ENCODE measurements around the gene LMO4. TPM values are rescaled to one million over a fixed set of nuclear protein-coding genes. Genes with fewer than 3 reads are reported as not detected.

Gene LMO4
- total RNA-seq, 4 donors from 2014 or later: 32.7 to 57.3 (median 52.1) TPM

GRCh38 chr1:87346130-87346814 is 17.6 kb downstream of the LMO4 start:
- H3K36me3 ChIP-seq: peaks cover 0 to 61% (median 7%) of the 10 kb centered on the region in 3 donors
- WGBS, 2 donors: 68 to 83% methylated on average over 7 to 8 of the region's 8 CpGs
- DNase-seq: no peak
- peak overlapping the region in 2 of 4 donors; percentile 2 to 8 for H3K27ac ChIP-seq
- intact Hi-C loops (cut with DNase I): no loop called here
- peaks cover 0 to 39% (median 11%) of the 10 kb centered on the region in 3 donors for H3K4me1 ChIP-seq
- no peaks in the 10 kb centered on the region for H3K27me3 ChIP-seq
- no peak overlapping the region for H3K4me3 ChIP-seq
- H3K9me3 ChIP-seq: no peaks in the 10 kb centered on the region
- TF ChIP-seq, protein P1, sequence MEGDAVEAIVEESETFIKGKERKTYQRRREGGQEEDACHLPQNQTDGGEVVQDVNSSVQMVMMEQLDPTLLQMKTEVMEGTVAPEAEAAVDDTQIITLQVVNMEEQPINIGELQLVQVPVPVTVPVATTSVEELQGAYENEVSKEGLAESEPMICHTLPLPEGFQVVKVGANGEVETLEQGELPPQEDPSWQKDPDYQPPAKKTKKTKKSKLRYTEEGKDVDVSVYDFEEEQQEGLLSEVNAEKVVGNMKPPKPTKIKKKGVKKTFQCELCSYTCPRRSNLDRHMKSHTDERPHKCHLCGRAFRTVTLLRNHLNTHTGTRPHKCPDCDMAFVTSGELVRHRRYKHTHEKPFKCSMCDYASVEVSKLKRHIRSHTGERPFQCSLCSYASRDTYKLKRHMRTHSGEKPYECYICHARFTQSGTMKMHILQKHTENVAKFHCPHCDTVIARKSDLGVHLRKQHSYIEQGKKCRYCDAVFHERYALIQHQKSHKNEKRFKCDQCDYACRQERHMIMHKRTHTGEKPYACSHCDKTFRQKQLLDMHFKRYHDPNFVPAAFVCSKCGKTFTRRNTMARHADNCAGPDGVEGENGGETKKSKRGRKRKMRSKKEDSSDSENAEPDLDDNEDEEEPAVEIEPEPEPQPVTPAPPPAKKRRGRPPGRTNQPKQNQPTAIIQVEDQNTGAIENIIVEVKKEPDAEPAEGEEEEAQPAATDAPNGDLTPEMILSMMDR (IDR thresholded peaks at IDR 0.05): no peak
- TF ChIP-seq POLR2A (IDR thresholded peaks at IDR 0.05): no peak

DNA sequence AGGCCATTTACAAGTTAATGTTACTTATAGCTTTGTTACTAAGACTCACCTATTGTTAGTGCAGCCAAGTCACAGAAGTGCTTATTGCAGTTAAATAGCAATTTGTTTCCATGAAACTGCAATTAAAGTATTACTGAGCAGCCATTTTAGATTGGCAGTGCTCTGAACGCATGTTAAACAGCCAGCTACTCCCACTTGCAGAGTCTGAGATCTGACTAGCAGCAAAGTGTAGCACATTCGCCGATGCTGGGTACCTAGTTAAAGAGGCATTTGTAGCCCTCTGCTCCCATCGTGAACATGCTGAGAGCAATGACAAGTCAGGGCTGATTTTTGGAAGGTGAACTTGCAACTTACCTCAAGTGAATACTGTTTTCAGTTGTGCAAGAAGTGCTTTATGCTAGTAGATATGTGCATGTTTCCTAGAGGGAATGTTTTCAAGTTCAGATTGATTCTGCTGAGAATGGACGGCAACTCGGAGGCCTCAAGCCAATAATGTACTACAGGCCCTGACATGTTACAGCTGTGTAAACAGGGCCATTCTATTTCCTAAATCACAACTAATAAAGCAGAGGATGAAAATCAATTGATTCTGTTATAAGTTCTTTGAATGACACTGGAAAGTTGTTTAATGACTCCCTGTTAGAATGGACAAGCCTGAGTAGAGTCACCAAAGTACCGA is 19.8 kb downstream of the LMO4 start:
- Histone ChIP-seq H3K9me3 (no peaks in the 10 kb centered on the region), H3K4me1 (peaks cover 0 to 26% (median 11%) of the 10 kb centered on the region in 3 donors), H3K4me3 (no peak overlapping the region), H3K27me3 (no peaks in the 10 kb centered on the region), H3K36me3 (peaks cover 0 to 39% (median 4%) of the 10 kb centered on the region in 3 donors), H3K27ac (peak overlapping the region in 3 of 4 donors; percentile 6 to 23 (median 9))
- no peak for DNase-seq
- intact Hi-C loops (cut with DNase I): no loop called here
- TF ChIP-seq, protein P1 (IDR thresholded peaks at IDR 0.05): no peak
- WGBS, 2 donors: 27 to 38% methylated on average over 5 to 7 of the region's 7 CpGs

GRCh38 chr1:87349036-87349435 is 20.4 kb downstream of the LMO4 start:
- TF ChIP-seq, protein P1 (IDR thresholded peaks at IDR 0.05): no peak
- TF ChIP-seq POLR2A (IDR thresholded peaks at IDR 0.05): no peak
- Histone ChIP-seq H3K4me3 (no peak overlapping the region), H3K27ac (peak overlapping the region in 2 of 4 donors; percentile 6 to 23), H3K4me1 (peaks cover 0 to 25% (median 11%) of the 10 kb centered on the region in 3 donors), H3K36me3 (peaks cover 0 to 34% (median 4%) of the 10 kb centered on the region in 3 donors), H3K27me3 (no peaks in the 10 kb centered on the region), H3K9me3 (no peaks in the 10 kb centered on the region)
- intact Hi-C loops (cut with DNase I): no loop called here
- DNase-seq: no peak
- 49 to 56% methylated on average over 2 of the region's 2 CpGs for WGBS, 2 donors

- no peak overlapping the region for H3K27ac ChIP-seq
- no peaks in the 10 kb centered on the region for H3K9me3 ChIP-seq
- WGBS, 2 donors: 86 to 93% methylated on average over 3 of the region's 3 CpGs
- H3K4me1 ChIP-seq: no peaks in the 10 kb centered on the region
- no peaks in the 10 kb centered on the region for H3K36me3 ChIP-seq
- no peak overlapping the region for H3K4me3 ChIP-seq
- no peak for DNase-seq
- intact Hi-C loops (cut with DNase I): no loop called here
- no peak for TF ChIP-seq POLR2A (IDR thresholded peaks at IDR 0.05)
- TF ChIP-seq, protein P1 (IDR thresholded peaks at IDR 0.05): no peak
- H3K27me3 ChIP-seq: no peaks in the 10 kb centered on the region
Observed at GRCh38 chr1:87355894-87356293, 27.2 kb downstream of the LMO4 start.

- Histone ChIP-seq H3K36me3 (no peaks in the 10 kb centered on the region), H3K27me3 (no peaks in the 10 kb centered on the region), H3K9me3 (no peaks in the 10 kb centered on the region), H3K27ac (no peak overlapping the region), H3K4me1 (no peaks in the 10 kb centered on the region), H3K4me3 (no peak overlapping the region)
- intact Hi-C loops (cut with DNase I): no loop called here
- 79 to 85% methylated on average over 5 of the region's 5 CpGs for WGBS, 2 donors
- TF ChIP-seq POLR2A (IDR thresholded peaks at IDR 0.05): no peak
- TF ChIP-seq, protein P1 (IDR thresholded peaks at IDR 0.05): no peak
- DNase-seq: no peak
Observed at GRCh38 chr1:87356591-87356990, 27.9 kb downstream of the LMO4 start.
